K562 (cell line): ENCODE data around the gene RAMP2. TPM values are rescaled to one million over a fixed set of nuclear protein-coding genes. Genes with fewer than 3 reads are reported as not detected.

Experiments
- CBFA2T3 ChIP-seq: fragments of 450-650 bp; IDR thresholded peaks from 2 replicates; pipeline ENCODE4 v1.6.1; 2017
- CBX8 ChIP-seq: fragments of 200-600 bp; sonication (generic); IDR thresholded peaks from 2 replicates; pipeline ENCODE4 v1.6.1; 2012; ENCODE audit warnings: borderline replicate concordance, mixed run types, low read depth, mild to moderate bottlenecking, moderate library complexity, mixed read lengths, low read length, control low read depth, inconsistent platforms; ENCODE audit not compliant: poor library complexity, severe bottlenecking; ENCODE audit errors: extremely low read depth
- CCAR2 ChIP-seq: fragments of 200-400 bp; formaldehyde crosslinking; IDR thresholded peaks from 2 replicates; pipeline ENCODE4 v1.6.1; 2017; ENCODE audit warnings: mild to moderate bottlenecking, low read depth, low read length
- CEBPG ChIP-seq, 3 experiments: fragments of 200-800 bp in 1 of 3; sonication (Bioruptor generic) in 1 of 3; sonication (generic) in 1 of 3; formaldehyde crosslinking in 1 of 3; IDR thresholded peaks in 2 of 3; conservative IDR thresholded peaks in 1 of 3; 2 replicates each; pipeline versions ENCODE4 v1.6.1 to v1.8.0; 2016 to 2022; ENCODE audit warnings: missing compliant biosample characterization in 2 of 3, missing genetic modification characterization in 2 of 3, mild to moderate bottlenecking in 1 of 3, missing genetic modification reagents in 1 of 3
- ERF ChIP-seq: fragments of 450-650 bp; formaldehyde crosslinking; IDR thresholded peaks from 2 replicates; pipeline ENCODE4 v1.4.0; 2020; ENCODE audit warnings: mild to moderate bottlenecking, mixed read lengths
- ESRRA ChIP-seq: fragments of 450-650 bp; IDR thresholded peaks from 2 replicates; pipeline ENCODE4 v1.6.1; 2014; ENCODE audit warnings: low read depth, mild to moderate bottlenecking, moderate library complexity, borderline replicate concordance
- FOXP1 ChIP-seq: sonication (generic); formaldehyde crosslinking; IDR thresholded peaks from 2 replicates; pipeline ENCODE4 v1.8.0; 2022; ENCODE audit warnings: mild to moderate bottlenecking, missing genetic modification reagents
- NR2C1 ChIP-seq, 2 experiments: fragments of 450-650 bp; IDR thresholded peaks; 2 replicates each; pipeline ENCODE4 v1.6.1; 2017; ENCODE audit warnings: mild to moderate bottlenecking in 2 of 2, antibody characterized with exemption in 1 of 2, inconsistent platforms in 1 of 2, missing compliant biosample characterization in 1 of 2, missing genetic modification characterization in 1 of 2
- PCBP2 ChIP-seq: fragments of 200-400 bp; formaldehyde crosslinking; IDR thresholded peaks from 2 replicates; pipeline ENCODE4 v1.6.1; 2018; ENCODE audit warnings: low read length, low read depth, mild to moderate bottlenecking, moderate library complexity; ENCODE audit not compliant: poor library complexity, severe bottlenecking
- PHF21A ChIP-seq: fragments of 450-650 bp; IDR thresholded peaks from 2 replicates; pipeline ENCODE4 v1.6.1; 2017; ENCODE audit warnings: low read depth, borderline replicate concordance
- POLR2B ChIP-seq: fragments of 450-650 bp; IDR thresholded peaks from 2 replicates; pipeline ENCODE4 v1.6.1; 2018; ENCODE audit warnings: low read depth; ENCODE audit not compliant: partially characterized antibody
- POLR2H ChIP-seq: IDR thresholded peaks from 2 replicates; pipeline ENCODE4 v1.6.1; 2016; ENCODE audit warnings: missing genetic modification characterization, low read depth, mild to moderate bottlenecking, control low read depth, missing compliant biosample characterization, moderate library complexity
- RFX7 ChIP-seq: fragments of 250-450 bp; sonication (Bioruptor Pico); IDR thresholded peaks from 2 replicates; pipeline ENCODE4 v1.5.1; 2021; ENCODE audit warnings: mild to moderate bottlenecking
- SUPT5H ChIP-seq: fragments of 450-650 bp; IDR thresholded peaks from 2 replicates; pipeline ENCODE4 v1.6.1; 2016
- TFAP4 ChIP-seq: sonication (generic); formaldehyde crosslinking; IDR thresholded peaks from 2 replicates; pipeline ENCODE4 v1.8.0; 2022; ENCODE audit warnings: missing genetic modification reagents, mild to moderate bottlenecking, moderate library complexity, borderline replicate concordance
- TSHZ1 ChIP-seq: fragments of 250-450 bp; sonication (Bioruptor Pico); IDR thresholded peaks from 2 replicates; pipeline ENCODE4 v1.4.0; 2020; ENCODE audit warnings: mild to moderate bottlenecking, moderate library complexity
- polyA plus RNA-seq, 8 experiments: library from polyadenylated mRNA; depleted of rRNA in 4 of 8; stranded (reverse) in 5 of 8; unstranded in 3 of 8; fragments of >200 nt; fragmentation: Nextera tagmentation in 2 of 8; fragmentation: Illumina TruSeq in 1 of 8; extraction: Ambion mirVana in 2 of 8; extraction: Trizol in 1 of 8; gene quantifications; 2 replicates each; pipeline versions ENCODE4 v1.2.1 to v1.2.3, GENCODE V29; 2011 to 2014; ENCODE audit warnings: inconsistent platforms in 1 of 8, missing spikeins in 1 of 8
- total RNA-seq, 7 experiments: library from RNA; depleted of rRNA in 6 of 7; stranded (reverse); fragments of >200 nt in 6 of 7; fragmentation: Illumina TruSeq in 2 of 7; extraction: Trizol in 2 of 7; gene quantifications; 2 replicates each; pipeline versions ENCODE4 v1.2.1 to v1.2.3, GENCODE V29; 2011 to 2021; ENCODE audit warnings: low replicate concordance in 1 of 7
- TF ChIP-seq, protein P1 (sequence below): fragments of 450-650 bp; IDR thresholded peaks from 2 replicates; pipeline ENCODE4 v1.6.1; 2016; ENCODE audit warnings: mild to moderate bottlenecking
- TF ChIP-seq, protein P2 (sequence below): fragments of 450-650 bp; formaldehyde crosslinking; IDR thresholded peaks from 2 replicates; pipeline ENCODE4 v1.4.0; 2020; ENCODE audit warnings: mild to moderate bottlenecking, moderate library complexity

The RAMP2 gene
- total and polyA plus RNA-seq, 9 of the 15 experiments (the other 6 are each of a cell fraction or from before 2014, with no cell fraction given) = not detected

DNA sequence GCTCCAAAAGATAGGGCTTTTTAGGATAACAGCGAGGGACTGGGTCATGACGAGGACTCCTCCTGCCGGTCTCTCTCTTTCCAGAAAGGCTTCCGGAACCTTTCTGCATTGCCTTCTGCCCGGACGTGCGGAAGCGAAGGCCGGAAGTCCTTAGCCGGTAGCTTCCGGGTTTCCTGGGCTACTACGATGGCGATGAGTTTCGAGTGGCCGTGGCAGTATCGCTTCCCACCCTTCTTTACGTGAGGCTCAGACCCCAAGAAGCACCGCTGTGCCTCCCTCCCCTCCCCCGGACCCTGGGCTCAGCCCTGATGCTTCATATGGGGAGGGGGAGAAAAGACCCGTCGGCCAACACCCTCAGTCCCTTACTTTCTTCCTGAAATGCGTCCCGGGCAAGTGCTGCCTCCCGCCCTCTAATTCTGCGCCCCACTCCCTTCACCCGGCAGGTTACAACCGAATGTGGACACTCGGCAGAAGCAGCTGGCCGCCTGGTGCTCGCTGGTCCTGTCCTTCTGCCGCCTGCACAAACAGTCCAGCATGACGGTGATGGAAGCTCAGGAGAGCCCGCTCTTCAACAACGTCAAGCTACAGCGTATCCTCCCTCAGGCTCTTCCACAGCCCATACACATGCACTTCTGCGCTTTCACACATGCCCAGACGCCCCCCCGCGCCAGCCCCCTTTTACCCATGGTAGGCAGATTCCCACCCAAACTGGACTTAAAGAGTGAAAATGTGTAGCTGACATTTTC is 12.4 kb downstream of the RAMP2 start, which contains the start of gene VPS25 (continued):
- TF ChIP-seq ERF = no peak
- peak; percentile 10; the same call in 1 of the 2 replicates for TF ChIP-seq TSHZ1 (CRISPR knock-in tag)
- no peak for TF ChIP-seq PCBP2
- TF ChIP-seq FOXP1 (CRISPR knock-in tag) = no peak
- peak; percentile 80 for TF ChIP-seq POLR2H (tag)
- TF ChIP-seq CCAR2 = no peak
- TF ChIP-seq RFX7 (CRISPR knock-in tag) = no peak
- TF ChIP-seq SUPT5H = peak; percentile 93
- TF ChIP-seq CBFA2T3 = peak; percentile 38
- TF ChIP-seq CBX8 = no peak
- peak; percentile 80 for TF ChIP-seq NR2C1 (IDR thresholded peaks at IDR 0.05)
- TF ChIP-seq NR2C1 (tag; IDR thresholded peaks at IDR 0.05) = peak; percentile 88
- TF ChIP-seq CEBPG (CRISPR knock-in tag; IDR thresholded peaks at IDR 0.05) = no peak
- no peak for TF ChIP-seq CEBPG (tag; conservative IDR thresholded peaks at IDR 0.05 in 1 of 2, IDR thresholded peaks at IDR 0.05 in 1 of 2)
- TF ChIP-seq, protein P1, sequence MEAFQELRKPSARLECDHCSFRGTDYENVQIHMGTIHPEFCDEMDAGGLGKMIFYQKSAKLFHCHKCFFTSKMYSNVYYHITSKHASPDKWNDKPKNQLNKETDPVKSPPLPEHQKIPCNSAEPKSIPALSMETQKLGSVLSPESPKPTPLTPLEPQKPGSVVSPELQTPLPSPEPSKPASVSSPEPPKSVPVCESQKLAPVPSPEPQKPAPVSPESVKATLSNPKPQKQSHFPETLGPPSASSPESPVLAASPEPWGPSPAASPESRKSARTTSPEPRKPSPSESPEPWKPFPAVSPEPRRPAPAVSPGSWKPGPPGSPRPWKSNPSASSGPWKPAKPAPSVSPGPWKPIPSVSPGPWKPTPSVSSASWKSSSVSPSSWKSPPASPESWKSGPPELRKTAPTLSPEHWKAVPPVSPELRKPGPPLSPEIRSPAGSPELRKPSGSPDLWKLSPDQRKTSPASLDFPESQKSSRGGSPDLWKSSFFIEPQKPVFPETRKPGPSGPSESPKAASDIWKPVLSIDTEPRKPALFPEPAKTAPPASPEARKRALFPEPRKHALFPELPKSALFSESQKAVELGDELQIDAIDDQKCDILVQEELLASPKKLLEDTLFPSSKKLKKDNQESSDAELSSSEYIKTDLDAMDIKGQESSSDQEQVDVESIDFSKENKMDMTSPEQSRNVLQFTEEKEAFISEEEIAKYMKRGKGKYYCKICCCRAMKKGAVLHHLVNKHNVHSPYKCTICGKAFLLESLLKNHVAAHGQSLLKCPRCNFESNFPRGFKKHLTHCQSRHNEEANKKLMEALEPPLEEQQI = 0 out of 2 replicates have a peak, but pooled peaks have one; percentile 19
- peak; percentile 93 for TF ChIP-seq POLR2B
- TF ChIP-seq TFAP4 (CRISPR knock-in tag) = peak; percentile 54; the same call in 1 of the 2 replicates
- peak; percentile 72 for TF ChIP-seq ESRRA
- TF ChIP-seq PHF21A = peak; percentile 52; the same call in 1 of the 2 replicates
- TF ChIP-seq, protein P2, sequence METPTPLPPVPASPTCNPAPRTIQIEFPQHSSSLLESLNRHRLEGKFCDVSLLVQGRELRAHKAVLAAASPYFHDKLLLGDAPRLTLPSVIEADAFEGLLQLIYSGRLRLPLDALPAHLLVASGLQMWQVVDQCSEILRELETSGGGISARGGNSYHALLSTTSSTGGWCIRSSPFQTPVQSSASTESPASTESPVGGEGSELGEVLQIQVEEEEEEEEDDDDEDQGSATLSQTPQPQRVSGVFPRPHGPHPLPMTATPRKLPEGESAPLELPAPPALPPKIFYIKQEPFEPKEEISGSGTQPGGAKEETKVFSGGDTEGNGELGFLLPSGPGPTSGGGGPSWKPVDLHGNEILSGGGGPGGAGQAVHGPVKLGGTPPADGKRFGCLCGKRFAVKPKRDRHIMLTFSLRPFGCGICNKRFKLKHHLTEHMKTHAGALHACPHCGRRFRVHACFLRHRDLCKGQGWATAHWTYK (CRISPR knock-in tag) = no peak
